IMR-90 (cell line): ENCODE results near the gene MRAP2. TPM values are rescaled to one million over a fixed set of nuclear protein-coding genes. Genes with fewer than 3 reads are reported as not detected.

ENCODE experiments used
- ATAC-seq: fragments of 200-7000 bp; cut with Tn5 transposase; 2 replicates; pipeline ENCODE4 v1.9.1; 2020; ENCODE audit warnings: low read depth, mild to moderate bottlenecking, moderate library complexity
- BruUV-seq: library from RNA; stranded (reverse); fragments of 400-500 nt; replicated peaks from 2 replicates; lab custom pipeline; 2021; lab: Mats Ljungman, UMichigan
- CTCF ChIA-PET: fragments of 300-600 bp; formaldehyde crosslinking; extraction: SDS; loops from one replicate; lab custom pipeline; 2021; ENCODE audit warnings: antibody characterized with exemption; lab: Yijun Ruan, JAX
- POLR2A ChIA-PET: fragments of 300-600 bp; sonication (Branson Sonifier 250); formaldehyde crosslinking; loops from one replicate; lab custom pipeline; 2022; ENCODE audit warnings: antibody characterized with exemption; ENCODE audit not compliant: unreplicated experiment; lab: Charles Lee
- DNase-seq: peaks from one replicate; pipeline ENCODE4 v3.0.0; 2013
- H2AFZ ChIP-seq: replicated peaks from 2 replicates; pipeline ENCODE3; 2013; ENCODE audit warnings: low read length, mild to moderate bottlenecking; ENCODE audit not compliant: poor library complexity
- H2AK5ac ChIP-seq: 2 replicates; pipeline ENCODE4 v1.6.1; 2013; ENCODE audit warnings: low read depth, low read length, inconsistent platforms
- H2AK9ac ChIP-seq: replicated peaks from 2 replicates; pipeline ENCODE3; 2013; ENCODE audit warnings: mild to moderate bottlenecking, low read depth, low read length, moderate library complexity; ENCODE audit not compliant: poor library complexity
- H2BK120ac ChIP-seq: 2 replicates; pipeline ENCODE4 v1.6.1; 2013; ENCODE audit warnings: low read depth, low read length, inconsistent platforms
- H2BK15ac ChIP-seq: 3 replicates; pipeline ENCODE4 v1.6.1; 2013; ENCODE audit warnings: low read depth, low read length, inconsistent platforms
- H2BK20ac ChIP-seq: 2 replicates; pipeline ENCODE4 v1.6.1; 2013; ENCODE audit warnings: low read depth, mild to moderate bottlenecking, inconsistent platforms, low read length, moderate library complexity
- H2BK5ac ChIP-seq: 2 replicates; pipeline ENCODE4 v1.6.1; 2013; ENCODE audit warnings: mild to moderate bottlenecking, low read depth, low read length, inconsistent platforms; ENCODE audit not compliant: poor library complexity, severe bottlenecking
- H3K14ac ChIP-seq: replicated peaks from 2 replicates; pipeline ENCODE4 v1.6.1; 2013; ENCODE audit warnings: low read depth, low read length, inconsistent platforms
- H3K18ac ChIP-seq: 2 replicates; pipeline ENCODE4 v1.6.1; 2013; ENCODE audit warnings: low read depth, low read length, control low read depth
- H3K23ac ChIP-seq: 2 replicates; pipeline ENCODE4 v1.6.1; 2013; ENCODE audit warnings: low read depth, low read length, inconsistent platforms
- H3K27ac ChIP-seq: 2 replicates; pipeline ENCODE4 v1.5.1; 2013; ENCODE audit warnings: mild to moderate bottlenecking, control low read depth, low read length; ENCODE audit not compliant: insufficient read depth
- H3K27me3 ChIP-seq: 2 replicates; pipeline ENCODE4 v1.6.1; 2013; ENCODE audit warnings: low read length; ENCODE audit not compliant: control insufficient read depth, insufficient read depth
- H3K36me3 ChIP-seq: 2 replicates; pipeline ENCODE4 v1.6.1; 2013; ENCODE audit warnings: low read length, mixed read lengths; ENCODE audit not compliant: control insufficient read depth, insufficient read depth
- H3K4ac ChIP-seq: 2 replicates; pipeline ENCODE4 v1.6.1; 2013; ENCODE audit warnings: low read depth, low read length, inconsistent platforms
- H3K4me1 ChIP-seq: 2 replicates; pipeline ENCODE4 v1.6.1; 2013; ENCODE audit warnings: low read length, mixed read lengths; ENCODE audit not compliant: control insufficient read depth, insufficient read depth
- H3K4me2 ChIP-seq: 2 replicates; pipeline ENCODE4 v1.6.1; 2013; ENCODE audit warnings: low read depth, mild to moderate bottlenecking, control low read depth, low read length, moderate library complexity
- H3K4me3 ChIP-seq: 2 replicates; pipeline ENCODE4 v1.5.1; 2013; ENCODE audit warnings: low read depth, mild to moderate bottlenecking, control low read depth, low read length, moderate library complexity; ENCODE audit not compliant: insufficient read depth
- H3K56ac ChIP-seq: 2 replicates; pipeline ENCODE4 v1.6.1; 2013; ENCODE audit warnings: low read length, inconsistent platforms; ENCODE audit not compliant: insufficient read depth; ENCODE audit errors: extremely low read depth
- H3K79me1 ChIP-seq, 2 experiments: 2 replicates each; pipeline ENCODE4 v1.6.1; 2013; ENCODE audit warnings: low read length in 2 of 2, inconsistent platforms in 1 of 2, low read depth in 1 of 2
- H3K9ac ChIP-seq: 2 replicates; pipeline ENCODE4 v1.6.1; 2013; ENCODE audit warnings: low read depth, low read length, control low read depth
- H3K9me1 ChIP-seq: 2 replicates; pipeline ENCODE4 v1.6.1; 2013; ENCODE audit warnings: low read length, inconsistent platforms; ENCODE audit not compliant: insufficient read depth
- H3K9me3 ChIP-seq: 2 replicates; pipeline ENCODE4 v1.6.1; 2013; ENCODE audit warnings: low read length; ENCODE audit not compliant: control insufficient read depth, insufficient read depth
- H4K20me1 ChIP-seq: 2 replicates; pipeline ENCODE4 v1.6.1; 2013; ENCODE audit warnings: low read length, inconsistent platforms; ENCODE audit not compliant: insufficient read depth
- H4K5ac ChIP-seq: 2 replicates; pipeline ENCODE4 v1.6.1; 2013; ENCODE audit warnings: mild to moderate bottlenecking, low read depth, low read length, control low read depth
- H4K8ac ChIP-seq, 2 experiments: 2 replicates each; pipeline ENCODE4 v1.6.1; 2013; ENCODE audit warnings: low read depth in 2 of 2, low read length in 2 of 2, control low read depth in 1 of 2, inconsistent platforms in 1 of 2
- H4K91ac ChIP-seq: 2 replicates; pipeline ENCODE4 v1.6.1; 2013; ENCODE audit warnings: low read depth, low read length, inconsistent platforms; ENCODE audit not compliant: insufficient read depth
- BHLHE40 ChIP-seq: fragments of 150-350 bp; IDR thresholded peaks from 2 replicates; pipeline ENCODE4 v1.6.1; 2016; ENCODE audit warnings: mild to moderate bottlenecking, low read depth, low read length
- CEBPB ChIP-seq: IDR thresholded peaks from 2 replicates; pipeline ENCODE4 v1.6.1; 2012; ENCODE audit warnings: low read depth, low read length, improper control_type of control experiment
- MAZ ChIP-seq: IDR thresholded peaks from 2 replicates; pipeline ENCODE4 v1.6.1; 2012; ENCODE audit warnings: low read depth, mild to moderate bottlenecking, low read length, improper control_type of control experiment, moderate library complexity, borderline replicate concordance
- MXI1 ChIP-seq: IDR thresholded peaks from 2 replicates; pipeline ENCODE4 v1.6.1; 2012; ENCODE audit warnings: low read depth, mild to moderate bottlenecking, low read length, moderate library complexity, borderline replicate concordance
- NFE2L2 ChIP-seq: fragments of 150-350 bp; IDR thresholded peaks from 2 replicates; pipeline ENCODE4 v1.6.1; 2016; ENCODE audit warnings: low read depth, mild to moderate bottlenecking, low read length
- POLR2A ChIP-seq: IDR thresholded peaks from 2 replicates; pipeline ENCODE4 v1.6.1; 2012; ENCODE audit warnings: mild to moderate bottlenecking, low read depth, low read length
- RAD21 ChIP-seq: IDR thresholded peaks from 2 replicates; pipeline ENCODE4 v1.6.1; 2012; ENCODE audit warnings: low read length, improper control_type of control experiment
- RCOR1 ChIP-seq: IDR thresholded peaks from 2 replicates; pipeline ENCODE4 v1.6.1; 2012; ENCODE audit warnings: mild to moderate bottlenecking, low read length, improper control_type of control experiment; ENCODE audit not compliant: insufficient replicate concordance
- SMC3 ChIP-seq: fragments of 150-350 bp; IDR thresholded peaks from 2 replicates; pipeline ENCODE4 v1.6.1; 2016; ENCODE audit warnings: low read depth, mild to moderate bottlenecking, antibody characterized with exemption, low read length, moderate library complexity
- dilution Hi-C: fragments of 300-500 bp; cut with HindIII; formaldehyde crosslinking; loops from one replicate; pipeline ENCODE4 v1.14.3; 2018; ENCODE audit warnings: low sequenced_read_pairs; ENCODE audit not compliant: unreplicated experiment
- in situ Hi-C: fragments of 300-500 bp; cut with MboI; formaldehyde crosslinking; loops from 3 replicates; pipeline ENCODE4 v1.14.3; 2019; ENCODE audit warnings: low sequenced_read_pairs, inconsistent platforms, mixed read lengths
- intact Hi-C: fragments of 100-400 bp; cut with micrococcal nuclease; formaldehyde crosslinking; loops from 2 replicates; pipeline ENCODE4 v1.10.0; 2022
- polyA plus RNA-seq, 3 experiments: library from polyadenylated mRNA; depleted of rRNA; stranded (reverse); fragments of >200 nt; gene quantifications; 2 replicates each; pipeline ENCODE4 v1.2.3, GENCODE V29; 2012; ENCODE audit warnings: low replicate concordance in 1 of 3
- total RNA-seq: library from RNA; depleted of rRNA; stranded (reverse); fragments of >200 nt; gene quantifications from 2 replicates; pipeline ENCODE4 v1.2.3, GENCODE V29; 2012
- TF ChIP-seq, protein P1 (sequence below): conservative IDR thresholded peaks from 2 replicates; pipeline ENCODE4 v1.5.1; 2012; ENCODE audit warnings: mild to moderate bottlenecking, low read depth, low read length, improper control_type of control experiment

The MRAP2 gene
- total and polyA plus RNA-seq, 2 of the 4 experiments (the other 2 are of a cell fraction): 0.03 TPM; not detected in 1

DNA sequence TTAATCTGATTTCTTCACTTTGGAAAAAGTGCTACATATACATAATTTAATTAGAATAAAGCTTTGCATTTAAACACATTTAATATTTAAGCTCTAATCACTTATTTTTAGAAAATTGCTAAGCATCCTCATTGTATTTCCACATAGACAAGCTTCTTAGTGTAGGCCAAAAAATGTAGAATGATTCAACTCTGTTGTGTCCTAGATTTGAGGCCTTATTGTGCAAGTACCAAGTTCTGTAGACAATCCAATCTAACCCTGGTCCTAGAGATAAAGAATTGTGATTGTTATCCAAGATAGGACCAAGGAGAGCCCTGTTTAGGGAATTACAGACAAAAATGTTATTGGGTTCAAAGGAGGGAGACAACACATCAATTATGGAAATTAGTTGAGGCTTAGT, 27.6 kb downstream of the MRAP2 start:
- no peak for ATAC-seq
- dilution Hi-C loops: no loop called here
- TF ChIP-seq CEBPB: no peak
- TF ChIP-seq MXI1: no peak
- TF ChIP-seq MAZ: no peak
- TF ChIP-seq RAD21: no peak
- TF ChIP-seq SMC3: no peak
- TF ChIP-seq RCOR1: no peak
- TF ChIP-seq, protein P1, sequence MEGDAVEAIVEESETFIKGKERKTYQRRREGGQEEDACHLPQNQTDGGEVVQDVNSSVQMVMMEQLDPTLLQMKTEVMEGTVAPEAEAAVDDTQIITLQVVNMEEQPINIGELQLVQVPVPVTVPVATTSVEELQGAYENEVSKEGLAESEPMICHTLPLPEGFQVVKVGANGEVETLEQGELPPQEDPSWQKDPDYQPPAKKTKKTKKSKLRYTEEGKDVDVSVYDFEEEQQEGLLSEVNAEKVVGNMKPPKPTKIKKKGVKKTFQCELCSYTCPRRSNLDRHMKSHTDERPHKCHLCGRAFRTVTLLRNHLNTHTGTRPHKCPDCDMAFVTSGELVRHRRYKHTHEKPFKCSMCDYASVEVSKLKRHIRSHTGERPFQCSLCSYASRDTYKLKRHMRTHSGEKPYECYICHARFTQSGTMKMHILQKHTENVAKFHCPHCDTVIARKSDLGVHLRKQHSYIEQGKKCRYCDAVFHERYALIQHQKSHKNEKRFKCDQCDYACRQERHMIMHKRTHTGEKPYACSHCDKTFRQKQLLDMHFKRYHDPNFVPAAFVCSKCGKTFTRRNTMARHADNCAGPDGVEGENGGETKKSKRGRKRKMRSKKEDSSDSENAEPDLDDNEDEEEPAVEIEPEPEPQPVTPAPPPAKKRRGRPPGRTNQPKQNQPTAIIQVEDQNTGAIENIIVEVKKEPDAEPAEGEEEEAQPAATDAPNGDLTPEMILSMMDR: no peak
- TF ChIP-seq NFE2L2: no peak
- no peak for TF ChIP-seq POLR2A
- no peak for TF ChIP-seq BHLHE40
- H2BK15ac ChIP-seq: no peak overlapping the region
- intact Hi-C loops: no loop called here
- H3K4me3 ChIP-seq: no peak overlapping the region
- H3K18ac ChIP-seq: no peak overlapping the region
- no peak overlapping the region for H3K14ac ChIP-seq
- H2BK120ac ChIP-seq: no peak overlapping the region
- no peak overlapping the region for H4K5ac ChIP-seq
- H3K9me3 ChIP-seq: no peaks in the 10 kb centered on the region
- H3K27me3 ChIP-seq: peaks cover 1% of the 10 kb centered on the region; the same call in 1 of the 2 replicates
- ChIA-PET POLR2A (no interaction called here), CTCF (no interaction called here)
- H2AFZ ChIP-seq: no peak overlapping the region
- H3K4ac ChIP-seq: no peak overlapping the region
- no peaks in the 10 kb centered on the region for H4K20me1 ChIP-seq
- no peak for DNase-seq
- no peaks in the 10 kb centered on the region for H3K4me1 ChIP-seq
- no peak overlapping the region for H3K27ac ChIP-seq
- no peak overlapping the region for H2AK9ac ChIP-seq
- no peak overlapping the region for H2AK5ac ChIP-seq
- no peak overlapping the region for H3K56ac ChIP-seq
- in situ Hi-C loops: no loop called here
- H3K9me1 ChIP-seq: no peaks in the 10 kb centered on the region
- no peaks in the 10 kb centered on the region for H3K36me3 ChIP-seq
- no peak overlapping the region for H3K4me2 ChIP-seq
- H4K8ac ChIP-seq: no peak overlapping the region
- H2BK20ac ChIP-seq: no peak overlapping the region
- H4K91ac ChIP-seq: no peak overlapping the region
- no peak overlapping the region for H3K9ac ChIP-seq
- H2BK5ac ChIP-seq: no peak overlapping the region
- H3K23ac ChIP-seq: no peak overlapping the region
- no TSS peak for BruUV-seq
- no peaks in the 10 kb centered on the region for H3K79me1 ChIP-seq
